HepG2 (cell line): ENCODE measurements around the gene SEPTIN10. TPM values are rescaled to one million over a fixed set of nuclear protein-coding genes. Genes with fewer than 3 reads are reported as not detected.

Experiments used
- ARHGAP35 ChIP-seq: sonication (generic); formaldehyde crosslinking; IDR thresholded peaks from 2 replicates; pipeline ENCODE4 v1.9.0; 2022; ENCODE audit warnings: mild to moderate bottlenecking, inconsistent platforms, moderate library complexity, missing genetic modification reagents, borderline replicate concordance
- EED ChIP-seq: sonication (generic); formaldehyde crosslinking; IDR thresholded peaks from 2 replicates; pipeline ENCODE4 v1.5.0; 2020; ENCODE audit warnings: mild to moderate bottlenecking, missing genetic modification reagents
- FOXO1 ChIP-seq: sonication (generic); formaldehyde crosslinking; IDR thresholded peaks from 2 replicates; pipeline ENCODE4 v1.4.0; 2020; ENCODE audit warnings: missing genetic modification reagents
- FOXP4 ChIP-seq: sonication (generic); formaldehyde crosslinking; IDR thresholded peaks from 2 replicates; pipeline ENCODE4 v1.4.0; 2020; ENCODE audit warnings: missing genetic modification reagents
- GLMP ChIP-seq: sonication (generic); formaldehyde crosslinking; IDR thresholded peaks from 2 replicates; pipeline ENCODE4 v1.9.0; 2021; ENCODE audit warnings: missing genetic modification reagents, mild to moderate bottlenecking, borderline replicate concordance
- KDM6A ChIP-seq: IDR thresholded peaks from 2 replicates; pipeline ENCODE4 v1.6.1; 2016; ENCODE audit warnings: low read depth
- MLX ChIP-seq: IDR thresholded peaks from 2 replicates; pipeline ENCODE4 v1.6.1; 2016
- PAXIP1 ChIP-seq: sonication (generic); formaldehyde crosslinking; conservative IDR thresholded peaks from 2 replicates; pipeline ENCODE4 v1.4.0; 2020; ENCODE audit warnings: mild to moderate bottlenecking, missing genetic modification reagents, moderate library complexity
- POGK ChIP-seq: sonication (generic); formaldehyde crosslinking; conservative IDR thresholded peaks from 2 replicates; pipeline ENCODE4 v1.8.0; 2022; ENCODE audit warnings: mild to moderate bottlenecking, moderate library complexity, missing genetic modification reagents
- PRPF4 ChIP-seq: fragments of 200-400 bp; formaldehyde crosslinking; IDR thresholded peaks from 2 replicates; pipeline ENCODE4 v1.6.1; 2016; ENCODE audit warnings: low read length, low read depth; ENCODE audit not compliant: poor library complexity, severe bottlenecking
- REPIN1 ChIP-seq: sonication (generic); formaldehyde crosslinking; IDR thresholded peaks from 2 replicates; pipeline ENCODE4 v1.8.0; 2022; ENCODE audit warnings: missing genetic modification reagents, low read depth, mild to moderate bottlenecking, borderline replicate concordance
- RFX3 ChIP-seq: IDR thresholded peaks from 2 replicates; pipeline ENCODE4 v1.6.1; 2016; ENCODE audit warnings: missing biosample characterization, missing genetic modification reagents
- SRF ChIP-seq: IDR thresholded peaks from 2 replicates; pipeline ENCODE4 v1.6.1; 2011; ENCODE audit warnings: mild to moderate bottlenecking, low read depth, low read length, moderate library complexity
- ZBTB20 ChIP-seq: sonication (generic); formaldehyde crosslinking; IDR thresholded peaks from 2 replicates; pipeline ENCODE4 v1.8.1; 2023; ENCODE audit warnings: missing genetic modification reagents, low read depth, mild to moderate bottlenecking, borderline replicate concordance
- ZFP36L1 ChIP-seq: sonication (generic); formaldehyde crosslinking; IDR thresholded peaks from 2 replicates; pipeline ENCODE4 v1.8.0; 2022; ENCODE audit warnings: mild to moderate bottlenecking, missing genetic modification reagents, moderate library complexity
- ZNF335 ChIP-seq: sonication (generic); formaldehyde crosslinking; IDR thresholded peaks from 2 replicates; pipeline ENCODE4 v1.4.0; 2020; ENCODE audit warnings: missing genetic modification reagents
- ZNF710 ChIP-seq: sonication (generic); formaldehyde crosslinking; IDR thresholded peaks from 2 replicates; pipeline ENCODE4 v1.5.0; 2020; ENCODE audit warnings: mild to moderate bottlenecking, missing genetic modification reagents, borderline replicate concordance
- polyA plus RNA-seq, 8 experiments: library from polyadenylated mRNA; depleted of rRNA in 3 of 8; stranded (reverse) in 7 of 8; unstranded in 1 of 8; fragments of >200 nt; fragmentation: Illumina TruSeq in 4 of 8; extraction: Trizol in 4 of 8; gene quantifications; 2 replicates each; pipeline versions ENCODE4 v1.2.1 to v1.2.3, GENCODE V29; 2011 to 2016; ENCODE audit warnings: low read depth in 4 of 8, missing spikeins in 1 of 8, mixed read lengths in 1 of 8; ENCODE audit not compliant: insufficient read depth in 1 of 8
- total RNA-seq, 5 experiments: library from RNA; depleted of rRNA; stranded (reverse); fragments of >200 nt; fragmentation: Illumina TruSeq; extraction: Trizol; gene quantifications; 2 replicates each; pipeline ENCODE4 v1.2.3, GENCODE V29; 2016; ENCODE audit warnings: low read depth in 1 of 5

The SEPTIN10 gene
- total and polyA plus RNA-seq, 2 of the 13 experiments (the other 11 are each of a cell fraction or from before 2014, with no cell fraction given): 45.8 to 67.5 TPM

- TF ChIP-seq POGK (CRISPR knock-in tag) (0 out of 2 replicates have a peak, but pooled peaks have one; percentile 27), SRF (no peak), PRPF4 (no peak), MLX (CRISPR knock-in tag) (peak; percentile 65), RFX3 (CRISPR knock-in tag) (0 out of 2 replicates have a peak, but pooled peaks have one; percentile 18), ZNF335 (peak; percentile 44; the same call in 1 of the 2 replicates), PAXIP1 (CRISPR knock-in tag) (peak; percentile 95), ZFP36L1 (no peak), ARHGAP35 (CRISPR knock-in tag) (0 out of 2 replicates have a peak, but pooled peaks have one; percentile 28), GLMP (CRISPR knock-in tag) (no peak), ZNF710 (CRISPR knock-in tag) (peak; percentile 87; the same call in 1 of the 2 replicates), FOXP4 (CRISPR knock-in tag) (peak; percentile 76; the same call in 1 of the 2 replicates), ZBTB20 (CRISPR knock-in tag) (peak; percentile 84; the same call in 1 of the 2 replicates), KDM6A (CRISPR knock-in tag) (peak; percentile 83), EED (CRISPR knock-in tag) (no peak), FOXO1 (CRISPR knock-in tag) (peak; percentile 66; the same call in 1 of the 2 replicates), REPIN1 (CRISPR knock-in tag) (0 out of 2 replicates have a peak, but pooled peaks have one; percentile 28)
Measured at GRCh38 chr2:109632158-109632789, 18.5 kb upstream of the SEPTIN10 start (continued).
